GM23248 (cell line): ENCODE data around the gene CSH1.
"Not testable (repeated sequence)": the region's sequence is repeated elsewhere in the genome, so short reads cannot be mapped to it uniquely, and the experiment has no call there.

Source experiments
- EZH2 ChIP-seq: fragments of 200-600 bp; sonication (generic); IDR thresholded peaks from 2 replicates; pipeline ENCODE4 v1.6.1; 2018; ENCODE audit warnings: antibody characterized with exemption, mild to moderate bottlenecking; ENCODE audit not compliant: insufficient read depth, poor library complexity, severe bottlenecking
- EZH2phosphoT487 ChIP-seq: fragments of 200-600 bp; sonication (generic); IDR thresholded peaks from 2 replicates; pipeline ENCODE4 v1.6.1; 2018; ENCODE audit warnings: antibody characterized with exemption, moderate library complexity, mild to moderate bottlenecking, low read depth; ENCODE audit not compliant: insufficient read depth

GRCh38 chr17:63869491-63870291 is 26.7 kb downstream of the CSH1 start:
- not testable (repeated sequence) for TF ChIP-seq EZH2, EZH2phosphoT487
